GM20000 (cell line): ENCODE measurements around the gene PLAC1.

ENCODE experiments used
- DNase-seq: peaks from one replicate; pipeline ENCODE4 v3.0.0; 2012; ENCODE audit warnings: low spot score
- CTCF ChIP-seq: IDR thresholded peaks from 2 replicates; pipeline ENCODE4 v1.5.1; 2012; ENCODE audit warnings: mild to moderate bottlenecking, control low read depth; ENCODE audit errors: extremely low read depth, missing control alignments

Gene PLAC1

GRCh38 chrX:134670134-134670924 lies 12.1 kb upstream of the PLAC1 start:
- no peak for TF ChIP-seq CTCF
- DNase-seq, result no peak

DNA sequence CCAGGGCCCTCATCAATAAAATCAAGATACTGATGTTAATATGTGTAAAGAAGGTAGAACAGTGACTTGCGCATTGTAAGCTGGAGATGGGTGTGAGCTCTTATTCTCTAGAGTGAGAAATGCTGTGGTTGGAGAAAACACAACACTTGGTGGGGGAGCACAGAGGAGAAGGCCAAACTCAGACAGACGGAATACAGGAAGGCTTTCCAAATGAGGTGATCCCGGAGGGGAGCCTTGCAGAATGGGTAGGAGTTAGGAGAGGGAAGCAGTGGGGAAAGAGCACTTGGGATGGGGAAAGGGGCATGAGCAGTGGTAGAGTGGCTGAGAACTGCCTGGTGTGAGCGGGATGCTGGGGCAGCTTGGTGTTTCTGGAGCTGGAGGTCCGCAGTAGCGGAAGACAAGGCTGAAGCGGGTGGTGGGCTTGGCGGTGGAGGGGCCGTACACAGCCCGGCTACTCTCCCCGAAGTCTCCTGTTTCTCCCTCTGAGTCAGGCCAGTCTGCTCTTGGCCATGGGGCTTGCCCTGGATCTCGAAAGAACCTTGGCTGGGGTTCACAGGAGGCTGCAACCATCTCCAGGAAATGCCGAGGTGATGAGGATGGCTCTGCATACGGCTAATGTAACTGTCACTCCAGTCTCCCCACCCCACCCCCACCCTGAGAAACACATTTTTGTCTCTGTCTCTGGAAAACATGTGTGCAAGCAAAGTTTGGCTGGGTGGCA lies 11.3 kb upstream of the PLAC1 start:
- no peak for TF ChIP-seq CTCF
- no peak for DNase-seq

DNA sequence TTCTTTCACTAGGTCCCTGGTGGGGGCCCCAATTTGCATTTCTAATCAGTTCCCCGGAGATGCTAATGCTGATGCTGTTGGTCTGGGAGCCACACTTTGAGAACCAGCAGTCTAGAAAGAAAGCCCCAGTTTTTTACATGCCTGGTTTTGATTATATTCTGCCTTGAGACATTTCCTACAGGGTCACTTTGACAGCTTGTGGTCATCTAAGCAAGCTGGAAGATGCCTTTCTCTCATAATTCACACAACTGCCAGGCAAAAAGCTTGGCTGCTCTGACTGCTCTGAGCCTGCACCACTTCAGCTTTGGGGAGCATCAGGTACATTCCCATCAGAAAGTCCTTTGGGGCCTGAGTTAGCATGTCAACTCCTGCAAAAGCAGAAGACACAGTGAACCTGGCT lies 5.9 kb upstream of the PLAC1 start:
- no peak for DNase-seq

DNA sequence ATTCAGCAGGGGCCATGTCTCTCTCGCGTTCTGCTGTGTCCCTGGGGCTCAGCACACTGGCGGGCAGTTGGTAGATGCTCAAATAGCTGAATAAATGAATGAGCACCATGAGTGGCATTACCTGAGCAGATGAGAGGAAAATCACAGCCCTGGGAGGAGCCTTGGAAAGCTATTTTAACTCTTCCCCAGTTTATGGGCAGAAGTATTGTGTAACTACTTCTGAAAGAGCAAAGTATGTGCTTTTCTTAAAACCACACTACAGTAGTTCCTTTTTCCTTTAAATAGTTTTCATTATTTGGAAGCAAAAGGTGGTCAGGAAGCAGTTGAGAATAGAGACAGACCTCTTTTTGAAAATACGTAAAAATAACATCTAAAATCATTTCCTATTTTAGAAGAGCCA lies 3.0 kb upstream of the PLAC1 start:
- no peak for DNase-seq
- TF ChIP-seq CTCF, result no peak

More for the DNA sequence above, 5.9 kb upstream of the PLAC1 start:
- no peak for TF ChIP-seq CTCF

GRCh38 chrX:134660627-134661026 lies 2.4 kb upstream of the PLAC1 start:
- DNase-seq, result no peak
- TF ChIP-seq CTCF, result no peak

GRCh38 chrX:134659761-134660160 lies 1.5 kb upstream of the PLAC1 start:
- DNase-seq, result no peak
- TF ChIP-seq CTCF, result no peak

GRCh38 chrX:134658760-134659023 lies 421 bp upstream of the PLAC1 start:
- TF ChIP-seq CTCF, result no peak
- DNase-seq, result no peak
